HEK293 (cell line): ENCODE results near the gene DUSP23.

Source experiments
- CTCF ChIA-PET: fragments of 350-600 bp; formaldehyde crosslinking; extraction: SDS; loops from one replicate; lab custom pipeline; 2021; ENCODE audit warnings: antibody characterized with exemption; lab: Yijun Ruan, JAX
- POLR2A ChIA-PET: fragments of 300-600 bp; formaldehyde crosslinking; extraction: SDS; loops from one replicate; lab custom pipeline; 2020; ENCODE audit warnings: antibody characterized with exemption, inconsistent platforms; lab: Yijun Ruan, JAX
- H3K27ac ChIP-seq: fragments of 200-500 bp; sonication (Bioruptor generic); 2 replicates; pipeline ENCODE4 v1.5.1; 2014; ENCODE audit warnings: low read depth, low read length, control low read depth, inconsistent platforms; ENCODE audit errors: extremely low read depth
- H3K36me3 ChIP-seq, 2 experiments: fragments of 200-500 bp in 1 of 2; sonication (Bioruptor generic) in 1 of 2; 1 replicate in 1 of 2; 2 replicates in 1 of 2; pipeline ENCODE4 v1.5.1; 2014 to 2017; ENCODE audit warnings: inconsistent platforms in 2 of 2, low read length in 2 of 2; ENCODE audit not compliant: control insufficient read depth in 2 of 2, insufficient read depth in 1 of 2
- H3K4me1 ChIP-seq: fragments of 200-500 bp; sonication (Bioruptor generic); 2 replicates; pipeline ENCODE4 v1.5.1; 2014; ENCODE audit warnings: mild to moderate bottlenecking, low read length, inconsistent platforms; ENCODE audit not compliant: control insufficient read depth, insufficient read depth
- H3K4me3 ChIP-seq: 2 replicates; pipeline ENCODE4 v1.5.1; 2011; ENCODE audit warnings: low read depth, mild to moderate bottlenecking, control low read depth, low read length, moderate library complexity
- H3K9me3 ChIP-seq: fragments of 200-500 bp; sonication (Bioruptor generic); 2 replicates; pipeline ENCODE4 v1.5.1; 2014; ENCODE audit warnings: low read depth, low read length, inconsistent platforms; ENCODE audit not compliant: control insufficient read depth, insufficient read depth
- EGR2 ChIP-seq: fragments of 450-650 bp; formaldehyde crosslinking; IDR thresholded peaks from 2 replicates; pipeline ENCODE4 v1.5.1; 2016; ENCODE audit warnings: low read depth, missing biosample characterization, missing genetic modification characterization
- HOXD13 ChIP-seq: sonication (generic); formaldehyde crosslinking; IDR thresholded peaks from 2 replicates; pipeline ENCODE4 v1.8.0; 2022; ENCODE audit warnings: missing genetic modification reagents, borderline replicate concordance
- INSM2 ChIP-seq: fragments of 450-650 bp; formaldehyde crosslinking; IDR thresholded peaks from 2 replicates; pipeline ENCODE4 v1.5.1; 2016; ENCODE audit warnings: missing biosample characterization, missing genetic modification characterization
- KLF1 ChIP-seq: fragments of 450-650 bp; formaldehyde crosslinking; IDR thresholded peaks from 2 replicates; pipeline ENCODE4 v1.5.1; 2016; ENCODE audit warnings: missing biosample characterization, missing genetic modification characterization
- KLF7 ChIP-seq: fragments of 450-650 bp; formaldehyde crosslinking; IDR thresholded peaks from 2 replicates; pipeline ENCODE4 v1.5.1; 2016; ENCODE audit warnings: missing biosample characterization, missing genetic modification characterization, borderline replicate concordance
- KLF8 ChIP-seq: fragments of 450-650 bp; formaldehyde crosslinking; IDR thresholded peaks from 2 replicates; pipeline ENCODE4 v1.5.1; 2016; ENCODE audit warnings: missing biosample characterization, missing genetic modification characterization
- MZF1 ChIP-seq: fragments of 450-650 bp; formaldehyde crosslinking; IDR thresholded peaks from 2 replicates; pipeline ENCODE4 v1.5.1; 2017; ENCODE audit warnings: missing biosample characterization, missing genetic modification characterization, borderline replicate concordance
- SCRT1 ChIP-seq: fragments of 450-650 bp; formaldehyde crosslinking; IDR thresholded peaks from 2 replicates; pipeline ENCODE4 v1.5.1; 2016; ENCODE audit warnings: missing biosample characterization, missing genetic modification characterization, borderline replicate concordance
- SP3 ChIP-seq: fragments of 450-650 bp; formaldehyde crosslinking; IDR thresholded peaks from 2 replicates; pipeline ENCODE4 v1.5.1; 2016; ENCODE audit warnings: missing biosample characterization, missing genetic modification characterization
- TRIM28 ChIP-seq: IDR thresholded peaks from 2 replicates; pipeline ENCODE4 v1.6.1; 2011; ENCODE audit warnings: low read length, control low read depth, borderline replicate concordance
- ZBTB17 ChIP-seq: fragments of 450-650 bp; formaldehyde crosslinking; IDR thresholded peaks from 2 replicates; pipeline ENCODE4 v1.5.1; 2016; ENCODE audit warnings: missing biosample characterization, missing genetic modification characterization
- ZBTB8A ChIP-seq: fragments of 450-650 bp; formaldehyde crosslinking; IDR thresholded peaks from 2 replicates; pipeline ENCODE4 v1.5.1; 2016; ENCODE audit warnings: missing biosample characterization, missing genetic modification characterization
- ZNF140 ChIP-seq: fragments of 450-650 bp; formaldehyde crosslinking; IDR thresholded peaks from 2 replicates; pipeline ENCODE4 v1.5.1; 2016; ENCODE audit warnings: missing biosample characterization, missing genetic modification characterization
- ZNF146 ChIP-seq: fragments of 450-650 bp; formaldehyde crosslinking; IDR thresholded peaks from 2 replicates; pipeline ENCODE4 v1.5.1; 2016; ENCODE audit warnings: missing biosample characterization, missing genetic modification characterization
- ZNF350 ChIP-seq: fragments of 450-650 bp; formaldehyde crosslinking; IDR thresholded peaks from 2 replicates; pipeline ENCODE4 v1.5.0; 2017; ENCODE audit warnings: missing biosample characterization, mild to moderate bottlenecking, missing genetic modification characterization
- ZNF394 ChIP-seq: fragments of 450-650 bp; formaldehyde crosslinking; IDR thresholded peaks from 2 replicates; pipeline ENCODE4 v1.5.1; 2016; ENCODE audit warnings: missing biosample characterization, missing genetic modification characterization, mild to moderate bottlenecking, moderate library complexity, borderline replicate concordance
- ZNF404 ChIP-seq: fragments of 450-650 bp; formaldehyde crosslinking; IDR thresholded peaks from 2 replicates; pipeline ENCODE4 v1.5.1; 2017; ENCODE audit warnings: missing biosample characterization, missing genetic modification characterization
- ZNF423 ChIP-seq: fragments of 450-650 bp; formaldehyde crosslinking; IDR thresholded peaks from 2 replicates; pipeline ENCODE4 v1.5.1; 2016; ENCODE audit warnings: missing biosample characterization, missing genetic modification characterization
- ZNF48 ChIP-seq: fragments of 450-650 bp; formaldehyde crosslinking; IDR thresholded peaks from 2 replicates; pipeline ENCODE4 v1.5.1; 2016; ENCODE audit warnings: missing biosample characterization, missing genetic modification characterization
- ZNF501 ChIP-seq: fragments of 450-650 bp; formaldehyde crosslinking; IDR thresholded peaks from 2 replicates; pipeline ENCODE4 v1.5.1; 2016; ENCODE audit warnings: missing biosample characterization, missing genetic modification characterization
- ZNF626 ChIP-seq: fragments of 450-650 bp; sonication (Bioruptor Pico); formaldehyde crosslinking; IDR thresholded peaks from 2 replicates; pipeline ENCODE4 v1.5.1; 2018; ENCODE audit warnings: missing biosample characterization, missing genetic modification characterization, inconsistent platforms
- ZNF670 ChIP-seq: fragments of 450-650 bp; formaldehyde crosslinking; IDR thresholded peaks from 2 replicates; pipeline ENCODE4 v1.5.1; 2016; ENCODE audit warnings: missing biosample characterization, missing genetic modification characterization, low read depth
- ZNF747 ChIP-seq: fragments of 450-650 bp; formaldehyde crosslinking; IDR thresholded peaks from 2 replicates; pipeline ENCODE4 v1.5.1; 2016; ENCODE audit warnings: missing biosample characterization, missing genetic modification characterization
- ZNF776 ChIP-seq: fragments of 450-650 bp; formaldehyde crosslinking; IDR thresholded peaks from 2 replicates; pipeline ENCODE4 v1.5.0; 2017; ENCODE audit warnings: missing biosample characterization, missing genetic modification characterization, borderline replicate concordance
- ZNF777 ChIP-seq: fragments of 450-650 bp; formaldehyde crosslinking; IDR thresholded peaks from 2 replicates; pipeline ENCODE4 v1.5.1; 2017; ENCODE audit warnings: missing biosample characterization, missing genetic modification characterization, borderline replicate concordance
- ZSCAN5A ChIP-seq: fragments of 450-650 bp; formaldehyde crosslinking; IDR thresholded peaks from 2 replicates; pipeline ENCODE4 v1.5.1; 2016; ENCODE audit warnings: missing biosample characterization, missing genetic modification characterization
- TF ChIP-seq, protein P1 (sequence below): fragments of 450-650 bp; formaldehyde crosslinking; IDR thresholded peaks from 2 replicates; pipeline ENCODE4 v1.5.1; 2016; ENCODE audit warnings: missing biosample characterization, missing genetic modification characterization

The DUSP23 gene

GRCh38 chr1:159779403-159779851, 1.3 kb upstream of the DUSP23 start:
- Histone ChIP-seq H3K4me1 (no peaks in the 10 kb centered on the region), H3K27ac (no peak overlapping the region), H3K9me3 (no peaks in the 10 kb centered on the region), H3K4me3 (no peak overlapping the region), H3K36me3 (no peaks in the 10 kb centered on the region)
- TF ChIP-seq ZNF777 (tag by site-specific recombination): no peak
- no peak for TF ChIP-seq ZNF146
- no peak for TF ChIP-seq ZNF394
- no peak for TF ChIP-seq ZNF747 (tag by site-specific recombination)
- TF ChIP-seq HOXD13 (CRISPR knock-in tag): no peak
- TF ChIP-seq SP3 (tag by site-specific recombination): no peak
- TF ChIP-seq ZBTB17: no peak
- CTCF ChIA-PET: interaction anchor here (0.6 to 5.5 kb wide), 3 partner anchors 22 to 627 kb away, joined by 3 to 32 read pairs (median 4); no protein-coding TSS in a partner anchor
- POLR2A ChIA-PET: no interaction called here

GRCh38 chr1:159781992-159782391, 1.2 kb downstream of the DUSP23 start:
- POLR2A ChIA-PET: no interaction called here
- H3K27ac ChIP-seq: no peak overlapping the region

DNA sequence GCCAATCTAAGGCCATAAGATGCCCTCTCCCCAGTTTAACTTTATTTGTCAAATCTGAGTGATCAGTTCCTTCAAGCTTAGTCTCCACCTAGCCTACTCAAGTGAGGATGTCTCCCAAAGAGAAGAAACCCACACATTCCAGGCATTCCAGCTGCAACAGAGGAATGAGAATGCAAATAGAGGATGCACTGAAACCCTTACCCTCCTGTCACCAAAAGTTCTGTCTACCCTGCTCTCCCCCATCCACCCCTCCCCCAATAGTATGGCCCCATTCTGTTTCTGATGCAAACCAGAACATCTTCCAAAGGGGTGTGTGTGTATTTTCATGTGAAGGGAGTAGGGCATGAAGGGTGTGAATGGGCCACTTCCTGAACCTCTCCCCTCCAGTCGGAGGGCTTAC, 3.0 kb downstream of the DUSP23 start:
- ChIA-PET POLR2A (no interaction called here), CTCF (interaction anchor here (0.6 to 0.7 kb wide), 3 partner anchors 108 to 1656 kb away, joined by 3 read pairs; no protein-coding TSS in a partner anchor)
- no peaks in the 10 kb centered on the region for H3K36me3 ChIP-seq
- no peaks in the 10 kb centered on the region for H3K9me3 ChIP-seq
- TF ChIP-seq KLF1 (no peak), KLF7 (tag by site-specific recombination) (no peak), ZNF626 (tag by site-specific recombination) (no peak), INSM2 (tag by site-specific recombination) (no peak), MZF1 (tag by site-specific recombination) (no peak), ZNF48 (tag by site-specific recombination) (no peak), EGR2 (tag by site-specific recombination) (no peak), ZNF501 (tag by site-specific recombination) (no peak), SCRT1 (tag by site-specific recombination) (no peak), TRIM28 (no peak), ZNF140 (tag by site-specific recombination) (no peak), KLF8 (no peak)
- no peak overlapping the region for H3K4me3 ChIP-seq
- H3K27ac ChIP-seq: no peak overlapping the region
- H3K4me1 ChIP-seq: 0 out of 2 replicates have a peak, but pooled peaks cover 4% of the 10 kb centered on the region

More at GRCh38 chr1:159781992-159782391, 1.2 kb downstream of the DUSP23 start:
- no peak overlapping the region for H3K4me3 ChIP-seq
- CTCF ChIA-PET: interaction anchor here (0.7 to 2.5 kb wide), 9 partner anchors 17 to 225 kb away, joined by 3 to 17 read pairs (median 3); no protein-coding TSS in a partner anchor
- no peaks in the 10 kb centered on the region for H3K9me3 ChIP-seq
- no peak for TF ChIP-seq ZNF423
- TF ChIP-seq ZSCAN5A: no peak
- TF ChIP-seq KLF1: no peak
- TF ChIP-seq ZBTB8A (tag by site-specific recombination): no peak
- no peak for TF ChIP-seq ZNF350 (tag by site-specific recombination)
- TF ChIP-seq, protein P1, sequence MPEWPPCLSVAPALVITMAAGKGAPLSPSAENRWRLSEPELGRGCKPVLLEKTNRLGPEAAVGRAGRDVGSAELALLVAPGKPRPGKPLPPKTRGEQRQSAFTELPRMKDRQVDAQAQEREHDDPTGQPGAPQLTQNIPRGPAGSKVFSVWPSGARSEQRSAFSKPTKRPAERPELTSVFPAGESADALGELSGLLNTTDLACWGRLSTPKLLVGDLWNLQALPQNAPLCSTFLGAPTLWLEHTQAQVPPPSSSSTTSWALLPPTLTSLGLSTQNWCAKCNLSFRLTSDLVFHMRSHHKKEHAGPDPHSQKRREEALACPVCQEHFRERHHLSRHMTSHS (tag by site-specific recombination): no peak
- no peak for TF ChIP-seq MZF1 (tag by site-specific recombination)
- no peak for TF ChIP-seq ZNF670 (tag by site-specific recombination)
- TF ChIP-seq ZNF776 (tag by site-specific recombination): no peak
- TF ChIP-seq ZNF404 (tag by site-specific recombination): no peak
- 0 out of 2 replicates have a peak, but pooled peaks cover 4% of the 10 kb centered on the region for H3K4me1 ChIP-seq
- no peaks in the 10 kb centered on the region for H3K36me3 ChIP-seq
